HepG2 (cell line): ENCODE data around the gene ADGRD1. TPM values are rescaled to one million over a fixed set of nuclear protein-coding genes. Genes with fewer than 3 reads are reported as not detected.

Experiments
- IKZF5 ChIP-seq: IDR thresholded peaks from 2 replicates; pipeline ENCODE4 v1.6.1; 2018; ENCODE audit warnings: missing genetic modification reagents, mild to moderate bottlenecking, missing compliant biosample characterization
- MTA1 ChIP-seq: sonication (generic); formaldehyde crosslinking; IDR thresholded peaks from 2 replicates; pipeline ENCODE4 v1.4.0; 2020; ENCODE audit warnings: missing genetic modification reagents, mild to moderate bottlenecking, borderline replicate concordance
- MXD4 ChIP-seq: IDR thresholded peaks from 2 replicates; pipeline ENCODE4 v1.6.1; 2016; ENCODE audit warnings: mild to moderate bottlenecking, missing biosample characterization, missing genetic modification reagents
- PHF8 ChIP-seq: sonication (generic); formaldehyde crosslinking; IDR thresholded peaks from 2 replicates; pipeline ENCODE4 v1.5.0; 2020; ENCODE audit warnings: missing genetic modification reagents
- RAD21 ChIP-seq: fragments of 450-650 bp; formaldehyde crosslinking; IDR thresholded peaks from 2 replicates; pipeline ENCODE4 v1.5.0; 2020; ENCODE audit warnings: mild to moderate bottlenecking
- SIN3B ChIP-seq: fragments of 150-350 bp; IDR thresholded peaks from 2 replicates; pipeline ENCODE4 v1.6.1; 2014; ENCODE audit warnings: low read length
- TCF7 ChIP-seq: sonication (generic); IDR thresholded peaks from 2 replicates; pipeline ENCODE4 v1.6.1; 2016; ENCODE audit warnings: antibody characterized with exemption, low read depth
- ZBTB21 ChIP-seq: sonication (generic); formaldehyde crosslinking; IDR thresholded peaks from 2 replicates; pipeline ENCODE4 v1.4.0; 2020; ENCODE audit warnings: missing genetic modification reagents
- ZFYVE20 ChIP-seq: sonication (generic); formaldehyde crosslinking; IDR thresholded peaks from 2 replicates; pipeline ENCODE4 v1.8.0; 2023; ENCODE audit warnings: low read depth, mild to moderate bottlenecking, moderate library complexity, missing genetic modification reagents, borderline replicate concordance
- ZNF232 ChIP-seq: sonication (generic); formaldehyde crosslinking; IDR thresholded peaks from 2 replicates; pipeline ENCODE4 v1.4.0; 2020; ENCODE audit warnings: missing genetic modification reagents, borderline replicate concordance
- ZNF274 ChIP-seq: sonication (generic); formaldehyde crosslinking; IDR thresholded peaks from 2 replicates; pipeline ENCODE4 v1.5.1; 2020; ENCODE audit warnings: mild to moderate bottlenecking, missing genetic modification reagents
- ZNF441 ChIP-seq: sonication (generic); formaldehyde crosslinking; IDR thresholded peaks from 2 replicates; pipeline ENCODE4 v1.7.0; 2021; ENCODE audit warnings: missing genetic modification reagents, borderline replicate concordance
- ZSCAN21 ChIP-seq: sonication (generic); formaldehyde crosslinking; IDR thresholded peaks from 2 replicates; pipeline ENCODE4 v1.8.0; 2022; ENCODE audit warnings: mild to moderate bottlenecking, missing genetic modification reagents, moderate library complexity, borderline replicate concordance
- polyA plus RNA-seq, 8 experiments: library from polyadenylated mRNA; depleted of rRNA in 3 of 8; stranded (reverse) in 7 of 8; unstranded in 1 of 8; fragments of >200 nt; fragmentation: Illumina TruSeq in 4 of 8; extraction: Trizol in 4 of 8; gene quantifications; 2 replicates each; pipeline versions ENCODE4 v1.2.1 to v1.2.3, GENCODE V29; 2011 to 2016; ENCODE audit warnings: low read depth in 4 of 8, missing spikeins in 1 of 8, mixed read lengths in 1 of 8; ENCODE audit not compliant: insufficient read depth in 1 of 8
- total RNA-seq, 5 experiments: library from RNA; depleted of rRNA; stranded (reverse); fragments of >200 nt; fragmentation: Illumina TruSeq; extraction: Trizol; gene quantifications; 2 replicates each; pipeline ENCODE4 v1.2.3, GENCODE V29; 2016; ENCODE audit warnings: low read depth in 1 of 5
- TF ChIP-seq, protein P1 (sequence below): sonication (generic); formaldehyde crosslinking; IDR thresholded peaks from 2 replicates; pipeline ENCODE4 v1.5.1; 2020; ENCODE audit warnings: mild to moderate bottlenecking, missing genetic modification reagents
- TF ChIP-seq, protein P2 (sequence below): fragments of 450-650 bp; IDR thresholded peaks from 2 replicates; pipeline ENCODE4 v1.6.1; 2016
- TF ChIP-seq, protein P3 (sequence below): sonication (generic); formaldehyde crosslinking; IDR thresholded peaks from 2 replicates; pipeline ENCODE4 v1.8.1; 2023; ENCODE audit warnings: mild to moderate bottlenecking, missing genetic modification reagents
- TF ChIP-seq, protein P4 (sequence below): sonication (generic); formaldehyde crosslinking; IDR thresholded peaks from 2 replicates; pipeline ENCODE4 v1.8.0; 2022; ENCODE audit warnings: missing genetic modification reagents, mild to moderate bottlenecking, moderate library complexity, borderline replicate concordance
- TF ChIP-seq, protein P5 (sequence below): IDR thresholded peaks from 2 replicates; pipeline ENCODE4 v1.6.1; 2018; ENCODE audit warnings: missing genetic modification reagents

ADGRD1 gene
- total and polyA plus RNA-seq, 2 of the 13 experiments (the other 11 are each of a cell fraction or from before 2014, with no cell fraction given), result 0.46 to 12.4 TPM

GRCh38 chr12:131012279-131013069, 58.8 kb downstream of the ADGRD1 start (continued):
- TF ChIP-seq, protein P1, sequence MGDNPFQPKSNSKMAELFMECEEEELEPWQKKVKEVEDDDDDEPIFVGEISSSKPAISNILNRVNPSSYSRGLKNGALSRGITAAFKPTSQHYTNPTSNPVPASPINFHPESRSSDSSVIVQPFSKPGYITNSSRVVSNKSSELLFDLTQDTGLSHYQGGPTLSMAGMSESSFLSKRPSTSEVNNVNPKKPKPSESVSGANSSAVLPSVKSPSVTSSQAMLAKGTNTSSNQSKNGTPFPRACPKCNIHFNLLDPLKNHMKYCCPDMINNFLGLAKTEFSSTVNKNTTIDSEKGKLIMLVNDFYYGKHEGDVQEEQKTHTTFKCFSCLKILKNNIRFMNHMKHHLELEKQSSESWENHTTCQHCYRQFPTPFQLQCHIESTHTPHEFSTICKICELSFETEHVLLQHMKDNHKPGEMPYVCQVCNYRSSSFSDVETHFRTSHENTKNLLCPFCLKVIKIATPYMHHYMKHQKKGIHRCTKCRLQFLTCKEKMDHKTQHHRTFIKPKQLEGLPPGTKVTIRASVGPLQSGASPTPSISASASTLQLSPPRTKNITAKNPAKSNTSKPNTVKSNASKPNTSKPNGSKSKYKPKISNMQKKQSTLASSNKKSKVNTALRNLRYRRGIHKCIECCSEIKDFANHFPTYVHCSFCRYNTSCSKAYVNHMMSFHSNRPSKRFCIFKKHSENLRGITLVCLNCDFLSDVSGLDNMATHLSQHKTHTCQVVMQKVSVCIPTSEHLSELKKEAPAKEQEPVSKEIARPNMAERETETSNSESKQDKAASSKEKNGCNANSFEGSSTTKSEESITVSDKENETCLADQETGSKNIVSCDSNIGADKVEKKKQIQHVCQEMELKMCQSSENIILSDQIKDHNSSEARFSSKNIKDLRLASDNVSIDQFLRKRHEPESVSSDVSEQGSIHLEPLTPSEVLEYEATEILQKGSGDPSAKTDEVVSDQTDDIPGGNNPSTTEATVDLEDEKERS (CRISPR knock-in tag), result peak; percentile 84
- TF ChIP-seq MTA1 (CRISPR knock-in tag) (peak; percentile 90; the same call in 1 of the 2 replicates), ZBTB21 (CRISPR knock-in tag) (no peak; the same call in 1 of the 2 replicates), SIN3B (no peak), RAD21 (CRISPR knock-in tag) (0 out of 2 replicates have a peak, but pooled peaks have one; percentile 27), ZFYVE20 (CRISPR knock-in tag) (no peak), MXD4 (CRISPR knock-in tag) (0 out of 2 replicates have a peak, but pooled peaks have one; percentile 17), ZNF274 (CRISPR knock-in tag) (no peak), ZNF441 (CRISPR knock-in tag) (peak; percentile 60; the same call in 1 of the 2 replicates), PHF8 (CRISPR knock-in tag) (0 out of 2 replicates have a peak, but pooled peaks have one; percentile 21), ZSCAN21 (CRISPR knock-in tag) (peak; percentile 56; the same call in 1 of the 2 replicates), IKZF5 (peak; percentile 91), TCF7 (peak; percentile 77), ZNF232 (CRISPR knock-in tag) (peak; percentile 75; the same call in 1 of the 2 replicates)
- TF ChIP-seq, protein P2, sequence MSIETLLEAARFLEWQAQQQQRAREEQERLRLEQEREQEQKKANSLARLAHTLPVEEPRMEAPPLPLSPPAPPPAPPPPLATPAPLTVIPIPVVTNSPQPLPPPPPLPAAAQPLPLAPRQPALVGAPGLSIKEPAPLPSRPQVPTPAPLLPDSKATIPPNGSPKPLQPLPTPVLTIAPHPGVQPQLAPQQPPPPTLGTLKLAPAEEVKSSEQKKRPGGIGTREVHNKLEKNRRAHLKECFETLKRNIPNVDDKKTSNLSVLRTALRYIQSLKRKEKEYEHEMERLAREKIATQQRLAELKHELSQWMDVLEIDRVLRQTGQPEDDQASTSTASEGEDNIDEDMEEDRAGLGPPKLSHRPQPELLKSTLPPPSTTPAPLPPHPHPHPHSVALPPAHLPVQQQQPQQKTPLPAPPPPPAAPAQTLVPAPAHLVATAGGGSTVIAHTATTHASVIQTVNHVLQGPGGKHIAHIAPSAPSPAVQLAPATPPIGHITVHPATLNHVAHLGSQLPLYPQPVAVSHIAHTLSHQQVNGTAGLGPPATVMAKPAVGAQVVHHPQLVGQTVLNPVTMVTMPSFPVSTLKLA, result peak; percentile 82
- TF ChIP-seq, protein P3, sequence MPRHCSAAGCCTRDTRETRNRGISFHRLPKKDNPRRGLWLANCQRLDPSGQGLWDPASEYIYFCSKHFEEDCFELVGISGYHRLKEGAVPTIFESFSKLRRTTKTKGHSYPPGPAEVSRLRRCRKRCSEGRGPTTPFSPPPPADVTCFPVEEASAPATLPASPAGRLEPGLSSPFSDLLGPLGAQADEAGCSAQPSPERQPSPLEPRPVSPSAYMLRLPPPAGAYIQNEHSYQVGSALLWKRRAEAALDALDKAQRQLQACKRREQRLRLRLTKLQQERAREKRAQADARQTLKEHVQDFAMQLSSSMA (CRISPR knock-in tag), result no peak
- TF ChIP-seq, protein P4, sequence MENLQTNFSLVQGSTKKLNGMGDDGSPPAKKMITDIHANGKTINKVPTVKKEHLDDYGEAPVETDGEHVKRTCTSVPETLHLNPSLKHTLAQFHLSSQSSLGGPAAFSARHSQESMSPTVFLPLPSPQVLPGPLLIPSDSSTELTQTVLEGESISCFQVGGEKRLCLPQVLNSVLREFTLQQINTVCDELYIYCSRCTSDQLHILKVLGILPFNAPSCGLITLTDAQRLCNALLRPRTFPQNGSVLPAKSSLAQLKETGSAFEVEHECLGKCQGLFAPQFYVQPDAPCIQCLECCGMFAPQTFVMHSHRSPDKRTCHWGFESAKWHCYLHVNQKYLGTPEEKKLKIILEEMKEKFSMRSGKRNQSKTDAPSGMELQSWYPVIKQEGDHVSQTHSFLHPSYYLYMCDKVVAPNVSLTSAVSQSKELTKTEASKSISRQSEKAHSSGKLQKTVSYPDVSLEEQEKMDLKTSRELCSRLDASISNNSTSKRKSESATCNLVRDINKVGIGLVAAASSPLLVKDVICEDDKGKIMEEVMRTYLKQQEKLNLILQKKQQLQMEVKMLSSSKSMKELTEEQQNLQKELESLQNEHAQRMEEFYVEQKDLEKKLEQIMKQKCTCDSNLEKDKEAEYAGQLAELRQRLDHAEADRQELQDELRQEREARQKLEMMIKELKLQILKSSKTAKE (CRISPR knock-in tag), result peak; percentile 97
- TF ChIP-seq, protein P5, sequence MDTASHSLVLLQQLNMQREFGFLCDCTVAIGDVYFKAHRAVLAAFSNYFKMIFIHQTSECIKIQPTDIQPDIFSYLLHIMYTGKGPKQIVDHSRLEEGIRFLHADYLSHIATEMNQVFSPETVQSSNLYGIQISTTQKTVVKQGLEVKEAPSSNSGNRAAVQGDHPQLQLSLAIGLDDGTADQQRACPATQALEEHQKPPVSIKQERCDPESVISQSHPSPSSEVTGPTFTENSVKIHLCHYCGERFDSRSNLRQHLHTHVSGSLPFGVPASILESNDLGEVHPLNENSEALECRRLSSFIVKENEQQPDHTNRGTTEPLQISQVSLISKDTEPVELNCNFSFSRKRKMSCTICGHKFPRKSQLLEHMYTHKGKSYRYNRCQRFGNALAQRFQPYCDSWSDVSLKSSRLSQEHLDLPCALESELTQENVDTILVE (CRISPR knock-in tag), result peak; percentile 69; the same call in 1 of the 2 replicates
